ENCODE measurements around the gene BMPER.

BMPER gene

DNA sequence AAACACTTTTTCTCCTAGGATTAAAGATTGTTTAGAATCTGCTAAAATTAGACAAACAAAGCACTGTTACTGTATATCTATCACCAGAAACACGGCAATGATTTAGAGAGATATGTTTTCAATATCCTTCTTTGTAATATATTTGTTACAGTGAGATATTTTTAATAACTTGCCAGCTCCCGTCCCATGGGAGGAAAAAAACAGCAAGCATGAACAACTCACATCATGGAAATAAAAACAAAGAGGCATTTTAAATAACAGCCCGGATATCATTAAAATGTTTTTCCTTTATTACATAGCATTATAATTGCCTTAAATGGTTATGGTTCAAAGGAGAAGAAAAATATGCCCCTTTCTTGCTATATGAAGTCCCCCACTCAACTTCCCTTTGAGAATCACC is 272.1 kb downstream of the BMPER start:
- Histone ChIP-seq H3K27me3 (ENCODE audit: insufficient read depth, low read length) (no peaks in the 10 kb centered on the region), H3K4me3 (ENCODE audit: low read length) (no peak overlapping the region), H3K36me3 (ENCODE audit: insufficient read depth, low read length) (no peaks in the 10 kb centered on the region), H2AFZ (ENCODE audit: low read depth, low read length) (no peak overlapping the region), H3K9me3 (ENCODE audit: low read length) (no peaks in the 10 kb centered on the region), H3K4me1 (ENCODE audit: insufficient read depth, low read length) (no peaks in the 10 kb centered on the region)

DNA sequence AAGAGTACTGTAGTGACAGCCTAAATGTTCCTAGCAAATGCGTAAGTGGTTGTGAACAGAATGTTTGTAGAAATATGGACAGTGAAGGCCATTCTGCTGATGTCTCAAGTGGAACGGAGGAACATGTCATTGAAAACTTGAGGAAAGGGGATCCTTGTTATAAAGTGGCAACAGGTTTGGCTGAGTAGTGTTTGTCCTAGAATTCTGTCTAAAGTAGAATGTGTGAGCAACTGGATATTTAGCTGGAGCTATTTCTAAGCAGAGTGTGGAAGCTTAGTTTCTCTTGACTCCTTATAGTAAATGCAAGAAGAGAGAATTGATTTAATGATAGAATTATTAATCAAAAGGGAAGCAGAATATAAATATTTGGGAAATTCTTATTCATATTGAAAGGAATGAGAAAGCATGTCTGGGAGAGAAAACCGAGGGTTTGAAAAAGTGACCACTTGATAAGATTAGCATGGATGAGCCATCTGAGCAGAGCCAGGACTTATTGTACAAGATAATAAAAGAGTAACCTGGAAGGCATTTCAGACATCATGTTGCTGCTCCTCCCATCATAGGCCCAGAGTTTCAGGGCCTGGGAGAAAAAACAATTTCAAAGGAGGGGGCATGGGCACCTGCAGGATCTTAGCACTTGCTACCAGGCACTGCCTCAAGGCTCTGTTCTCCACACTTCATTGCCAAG is 276.1 kb downstream of the BMPER start:
- Histone ChIP-seq H3K27me3 (ENCODE audit: insufficient read depth, low read length) (no peaks in the 10 kb centered on the region), H3K4me3 (ENCODE audit: low read length) (no peak overlapping the region), H2AFZ (ENCODE audit: low read depth, low read length) (no peak overlapping the region), H3K9me3 (ENCODE audit: low read length) (no peaks in the 10 kb centered on the region), H3K4me1 (ENCODE audit: insufficient read depth, low read length) (no peaks in the 10 kb centered on the region), H3K36me3 (ENCODE audit: insufficient read depth, low read length) (no peaks in the 10 kb centered on the region)

DNA sequence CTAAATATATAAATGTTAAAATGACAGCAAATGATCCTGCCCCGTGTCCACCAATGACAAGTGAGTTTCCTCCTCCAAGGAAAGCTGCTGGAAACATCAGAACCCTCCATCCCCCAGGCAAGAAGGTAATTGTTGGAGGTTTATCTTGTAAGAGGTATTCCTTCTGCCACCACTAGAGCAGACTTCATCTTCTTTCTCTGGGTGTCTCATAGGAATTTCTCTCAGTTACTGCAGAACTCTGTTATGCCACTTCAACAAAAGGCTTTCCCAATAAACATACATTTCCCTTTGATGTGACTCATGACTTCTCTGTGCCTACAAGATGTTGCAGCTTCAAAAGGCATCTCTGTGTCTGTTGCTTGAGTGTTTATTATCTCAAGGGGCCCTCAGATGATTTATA is 279.1 kb downstream of the BMPER start:
- Histone ChIP-seq H3K4me1 (ENCODE audit: insufficient read depth, low read length) (no peaks in the 10 kb centered on the region), H3K36me3 (ENCODE audit: insufficient read depth, low read length) (no peaks in the 10 kb centered on the region), H2AFZ (ENCODE audit: low read depth, low read length) (no peak overlapping the region), H3K27me3 (ENCODE audit: insufficient read depth, low read length) (no peaks in the 10 kb centered on the region), H3K4me3 (ENCODE audit: low read length) (no peak overlapping the region), H3K9me3 (ENCODE audit: low read length) (no peaks in the 10 kb centered on the region)

DNA sequence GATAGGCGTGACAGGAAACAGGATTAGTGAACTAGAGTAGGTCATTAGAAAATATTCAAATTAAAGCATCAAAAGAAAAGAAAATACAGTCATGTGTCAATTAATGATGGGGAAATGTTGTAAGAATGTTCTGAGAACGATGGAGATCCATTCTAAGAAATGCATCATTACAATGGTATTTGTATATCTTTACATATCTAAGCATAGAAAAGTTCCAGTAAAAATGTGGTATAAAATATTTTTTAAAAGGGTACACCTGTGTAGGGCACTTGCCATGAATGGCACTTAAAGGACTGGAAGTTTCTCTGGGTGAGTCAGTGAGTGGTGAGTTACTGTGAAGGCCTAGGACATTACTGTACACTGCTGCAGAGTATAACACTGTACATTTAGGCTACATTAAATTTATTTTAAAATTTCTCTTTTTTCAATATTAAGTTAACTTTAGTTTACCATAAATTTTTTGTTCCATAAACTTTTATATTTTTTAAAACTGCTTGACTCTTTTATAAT is 282.5 kb downstream of the BMPER start:
- no peaks in the 10 kb centered on the region for H3K4me1 ChIP-seq (ENCODE audit: insufficient read depth, low read length)
- H3K9me3 ChIP-seq (ENCODE audit: low read length): no peaks in the 10 kb centered on the region
- H2AFZ ChIP-seq (ENCODE audit: low read depth, low read length): no peak overlapping the region
- H3K36me3 ChIP-seq (ENCODE audit: insufficient read depth, low read length): no peaks in the 10 kb centered on the region
- H3K4me3 ChIP-seq (ENCODE audit: low read length): no peak overlapping the region
- no peaks in the 10 kb centered on the region for H3K27me3 ChIP-seq (ENCODE audit: insufficient read depth, low read length)

DNA sequence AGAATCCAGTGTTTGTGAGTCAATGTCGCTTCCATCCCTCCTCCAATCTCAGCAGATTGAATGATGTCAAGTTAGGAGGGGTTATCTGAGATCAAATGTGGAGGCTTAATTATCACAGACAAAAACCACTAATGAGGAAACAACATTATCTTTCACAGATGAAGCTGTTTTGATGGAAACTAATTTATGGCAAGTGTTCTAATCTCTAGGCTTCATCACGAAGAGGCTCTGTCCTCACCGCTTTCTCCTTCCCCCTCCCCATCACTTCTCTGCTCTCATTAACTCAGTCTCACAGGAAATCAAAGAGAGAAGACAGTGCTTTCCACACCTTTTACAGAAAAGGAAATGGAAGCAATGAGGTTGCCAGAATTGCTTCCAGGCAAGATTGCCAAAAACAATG is 283.7 kb downstream of the BMPER start:
- no peaks in the 10 kb centered on the region for H3K36me3 ChIP-seq (ENCODE audit: insufficient read depth, low read length)
- no peaks in the 10 kb centered on the region for H3K4me1 ChIP-seq (ENCODE audit: insufficient read depth, low read length)
- H3K4me3 ChIP-seq (ENCODE audit: low read length): no peak overlapping the region
- H3K9me3 ChIP-seq (ENCODE audit: low read length): no peaks in the 10 kb centered on the region
- H2AFZ ChIP-seq (ENCODE audit: low read depth, low read length): no peak overlapping the region
- H3K27me3 ChIP-seq (ENCODE audit: insufficient read depth, low read length): no peaks in the 10 kb centered on the region

DNA sequence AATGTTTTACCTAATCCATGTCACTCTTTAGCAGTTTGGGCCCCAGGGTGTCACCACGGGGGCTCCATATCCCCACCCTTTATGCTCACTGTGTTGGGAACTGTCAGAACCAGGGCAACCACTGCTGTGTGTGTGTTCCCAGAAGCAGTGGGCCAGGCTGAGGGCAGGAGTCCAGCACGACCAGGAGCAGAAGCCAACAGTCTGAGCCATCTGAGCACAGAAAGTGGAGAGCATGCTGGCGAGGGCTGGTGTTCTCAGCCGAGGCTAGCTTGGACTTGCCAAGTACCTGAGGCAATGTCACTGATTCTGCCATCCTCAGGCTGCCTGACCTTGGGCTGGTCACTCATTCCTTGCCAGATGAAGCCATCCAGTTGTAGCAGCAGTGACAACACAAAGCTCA is 285.0 kb downstream of the BMPER start:
- Histone ChIP-seq H3K4me1 (ENCODE audit: insufficient read depth, low read length) (no peaks in the 10 kb centered on the region), H3K36me3 (ENCODE audit: insufficient read depth, low read length) (no peaks in the 10 kb centered on the region), H3K27me3 (ENCODE audit: insufficient read depth, low read length) (no peaks in the 10 kb centered on the region), H3K9me3 (ENCODE audit: low read length) (no peaks in the 10 kb centered on the region), H3K4me3 (ENCODE audit: low read length) (no peak overlapping the region), H2AFZ (ENCODE audit: low read depth, low read length) (no peak overlapping the region)

DNA sequence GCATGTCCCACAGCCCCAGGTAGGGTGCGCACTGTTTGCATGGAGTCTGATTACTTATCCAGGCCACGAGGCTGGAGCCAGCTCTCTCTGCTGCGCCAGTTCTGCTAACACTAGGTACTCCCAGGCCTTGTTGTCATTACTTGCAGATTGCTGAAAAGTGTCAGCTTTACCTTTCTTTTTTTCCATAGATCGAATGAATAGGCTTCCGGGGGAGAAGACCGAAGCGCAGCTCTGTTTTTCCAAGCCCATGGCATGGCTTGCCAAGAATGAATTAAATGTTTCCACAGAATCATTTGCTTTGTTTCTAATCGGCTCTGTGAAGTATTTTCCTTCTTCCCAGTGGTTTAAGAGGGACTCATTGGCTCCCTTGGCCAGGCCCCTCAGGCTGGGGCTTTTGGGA is 285.8 kb downstream of the BMPER start:
- Histone ChIP-seq H3K4me1 (ENCODE audit: insufficient read depth, low read length) (no peaks in the 10 kb centered on the region), H3K9me3 (ENCODE audit: low read length) (no peaks in the 10 kb centered on the region), H3K27me3 (ENCODE audit: insufficient read depth, low read length) (no peaks in the 10 kb centered on the region), H2AFZ (ENCODE audit: low read depth, low read length) (no peak overlapping the region), H3K36me3 (ENCODE audit: insufficient read depth, low read length) (no peaks in the 10 kb centered on the region), H3K4me3 (ENCODE audit: low read length) (no peak overlapping the region)

DNA sequence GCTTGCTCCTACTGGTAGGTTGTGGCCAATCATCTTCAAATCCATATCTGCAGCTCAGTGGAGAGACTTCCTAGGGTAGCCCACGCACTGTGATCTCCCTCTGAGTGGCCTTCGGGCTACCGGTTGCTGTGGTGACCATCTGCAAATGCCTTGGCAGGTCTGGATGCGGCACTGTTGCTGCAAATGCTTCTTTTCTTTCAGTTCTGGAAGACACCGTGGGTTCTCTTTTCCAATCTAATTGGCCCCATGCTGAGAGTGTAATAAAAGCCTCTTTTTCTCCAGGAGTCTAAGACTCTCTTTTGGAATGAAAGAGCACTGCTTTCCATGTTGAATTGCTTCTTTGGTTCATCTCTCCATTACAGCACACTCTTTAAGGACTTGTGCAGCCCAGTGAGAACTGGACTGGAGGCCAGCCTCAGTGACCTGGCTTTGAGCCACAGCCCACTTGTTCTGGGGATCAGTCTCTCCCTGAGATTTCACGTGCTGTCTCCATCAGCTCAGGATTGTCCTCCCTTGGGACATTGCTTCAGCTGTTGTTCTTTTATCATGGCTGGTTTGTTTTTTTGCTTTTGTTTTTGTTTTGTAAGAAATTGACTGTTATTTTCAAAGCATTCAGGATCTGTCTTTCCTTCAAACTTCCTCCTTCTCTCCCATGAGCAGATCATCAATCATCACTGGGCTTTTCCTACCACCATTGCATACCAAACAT is 286.6 kb downstream of the BMPER start:
- H3K4me3 ChIP-seq (ENCODE audit: low read length): no peak overlapping the region
- no peaks in the 10 kb centered on the region for H3K36me3 ChIP-seq (ENCODE audit: insufficient read depth, low read length)
- H3K27me3 ChIP-seq (ENCODE audit: insufficient read depth, low read length): no peaks in the 10 kb centered on the region
- H3K4me1 ChIP-seq (ENCODE audit: insufficient read depth, low read length): no peaks in the 10 kb centered on the region
- no peak overlapping the region for H2AFZ ChIP-seq (ENCODE audit: low read depth, low read length)
- no peaks in the 10 kb centered on the region for H3K9me3 ChIP-seq (ENCODE audit: low read length)

DNA sequence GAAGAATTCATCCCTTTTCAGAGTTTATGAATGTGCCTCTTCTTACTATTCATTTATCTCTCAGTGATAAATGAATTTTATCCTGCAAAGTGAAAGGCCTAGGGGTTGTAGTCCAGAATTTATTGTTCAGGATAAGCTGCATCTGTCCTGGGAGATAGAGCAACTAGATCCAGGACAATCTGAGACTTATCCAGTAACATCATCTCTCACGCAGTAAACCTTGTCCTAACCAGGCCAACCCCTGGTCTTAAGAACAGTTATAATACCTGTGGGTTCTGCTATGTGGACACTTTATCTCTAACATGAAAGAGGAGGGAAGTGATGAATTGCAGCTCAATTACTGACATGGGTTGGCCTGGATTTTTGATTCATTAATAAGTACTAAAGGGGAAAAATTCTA is 287.6 kb downstream of the BMPER start:
- H3K4me1 ChIP-seq (ENCODE audit: insufficient read depth, low read length): no peaks in the 10 kb centered on the region
- H2AFZ ChIP-seq (ENCODE audit: low read depth, low read length): no peak overlapping the region
- H3K27me3 ChIP-seq (ENCODE audit: insufficient read depth, low read length): no peaks in the 10 kb centered on the region
- no peak overlapping the region for H3K4me3 ChIP-seq (ENCODE audit: low read length)
- no peaks in the 10 kb centered on the region for H3K36me3 ChIP-seq (ENCODE audit: insufficient read depth, low read length)
- H3K9me3 ChIP-seq (ENCODE audit: low read length): no peaks in the 10 kb centered on the region

DNA sequence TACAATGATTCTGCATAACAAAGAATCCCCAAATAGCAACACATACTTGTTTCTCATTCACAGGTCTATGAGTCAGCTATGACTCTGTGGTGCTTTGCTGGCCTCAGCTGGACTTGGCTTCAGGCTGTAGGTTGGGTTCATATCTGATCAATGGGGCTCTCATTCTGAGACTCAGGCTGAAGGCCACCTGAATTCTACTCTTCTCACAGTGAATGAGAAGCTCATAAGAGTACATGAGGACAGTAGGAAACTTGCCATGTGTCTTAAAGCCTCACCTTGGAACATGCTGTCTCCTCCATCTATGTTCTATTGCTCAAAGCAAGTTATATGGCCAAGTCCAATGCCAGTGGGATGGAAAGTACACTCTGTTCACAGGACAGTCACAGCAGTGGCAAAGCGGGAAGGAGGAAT is 292.9 kb downstream of the BMPER start:
- H3K9me3 ChIP-seq (ENCODE audit: low read length): no peaks in the 10 kb centered on the region
- H3K36me3 ChIP-seq (ENCODE audit: insufficient read depth, low read length): no peaks in the 10 kb centered on the region
- H2AFZ ChIP-seq (ENCODE audit: low read depth, low read length): no peak overlapping the region
- H3K27me3 ChIP-seq (ENCODE audit: insufficient read depth, low read length): no peaks in the 10 kb centered on the region
- H3K4me1 ChIP-seq (ENCODE audit: insufficient read depth, low read length): no peaks in the 10 kb centered on the region
- no peak overlapping the region for H3K4me3 ChIP-seq (ENCODE audit: low read length)
